Effector CD4-positive, alpha-beta T cell (primary cell): Measurements from ENCODE around the gene PARP16.

Experiments used
- DNase-seq: peaks from one replicate; pipeline ENCODE4 v3.0.0-alpha.2; 2020
- total RNA-seq: gene quantifications from one replicate; lab custom pipeline; 2026; lab: John Stamatoyannopoulos, UW

The PARP16 gene, protein sequence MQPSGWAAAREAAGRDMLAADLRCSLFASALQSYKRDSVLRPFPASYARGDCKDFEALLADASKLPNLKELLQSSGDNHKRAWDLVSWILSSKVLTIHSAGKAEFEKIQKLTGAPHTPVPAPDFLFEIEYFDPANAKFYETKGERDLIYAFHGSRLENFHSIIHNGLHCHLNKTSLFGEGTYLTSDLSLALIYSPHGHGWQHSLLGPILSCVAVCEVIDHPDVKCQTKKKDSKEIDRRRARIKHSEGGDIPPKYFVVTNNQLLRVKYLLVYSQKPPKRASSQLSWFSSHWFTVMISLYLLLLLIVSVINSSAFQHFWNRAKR
- 20.6 reads per million, percentile 47 among the genes with 10 or more reads in this experiment for total RNA-seq

DNA sequence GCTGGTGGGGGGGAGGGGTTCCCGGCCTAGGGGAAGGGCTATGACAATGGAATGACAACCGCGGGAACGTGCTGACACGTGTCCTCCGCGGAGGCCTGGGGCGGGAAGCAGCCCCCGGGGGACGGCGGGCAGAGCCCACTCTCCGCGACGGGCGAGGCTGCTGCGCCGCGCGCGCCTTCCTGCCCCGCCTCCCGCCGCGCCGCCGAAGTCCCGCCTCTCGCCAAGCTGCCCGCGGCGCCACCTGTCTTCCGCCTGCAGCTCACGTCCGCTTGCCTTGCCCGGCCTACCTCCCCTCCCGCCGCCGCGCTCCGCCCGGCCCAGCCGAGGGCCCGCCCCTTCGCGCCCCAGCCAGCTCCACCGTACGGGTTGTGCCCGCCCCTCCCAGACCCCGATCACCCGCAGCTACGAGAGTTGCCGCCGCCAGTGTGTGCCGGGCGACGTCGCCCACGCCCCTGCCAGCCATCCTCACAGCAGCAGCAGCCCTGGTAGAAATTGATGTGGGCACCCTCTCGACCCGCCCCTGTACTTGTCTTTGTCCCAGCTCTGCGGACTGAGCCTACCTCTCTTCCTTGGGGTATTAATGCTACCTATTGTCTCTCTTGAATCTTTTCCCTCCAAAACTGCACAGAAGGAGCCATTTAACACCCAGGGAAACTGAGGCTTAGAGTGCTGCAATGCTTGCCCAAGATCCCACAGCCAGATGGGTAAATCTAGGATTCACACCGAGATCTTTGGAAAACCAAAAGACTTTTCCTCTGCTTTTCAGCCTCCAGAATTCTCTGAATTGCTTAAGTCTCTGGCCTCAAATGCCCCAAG, at the start of gene PARP16:
TSS of gene PARP16 (minus strand) at position 180 of the 816 bp plus-strand sequence. CDS start 457 bp downstream, outside the sequence.
- DNase-seq = peak; percentile 87

DNA sequence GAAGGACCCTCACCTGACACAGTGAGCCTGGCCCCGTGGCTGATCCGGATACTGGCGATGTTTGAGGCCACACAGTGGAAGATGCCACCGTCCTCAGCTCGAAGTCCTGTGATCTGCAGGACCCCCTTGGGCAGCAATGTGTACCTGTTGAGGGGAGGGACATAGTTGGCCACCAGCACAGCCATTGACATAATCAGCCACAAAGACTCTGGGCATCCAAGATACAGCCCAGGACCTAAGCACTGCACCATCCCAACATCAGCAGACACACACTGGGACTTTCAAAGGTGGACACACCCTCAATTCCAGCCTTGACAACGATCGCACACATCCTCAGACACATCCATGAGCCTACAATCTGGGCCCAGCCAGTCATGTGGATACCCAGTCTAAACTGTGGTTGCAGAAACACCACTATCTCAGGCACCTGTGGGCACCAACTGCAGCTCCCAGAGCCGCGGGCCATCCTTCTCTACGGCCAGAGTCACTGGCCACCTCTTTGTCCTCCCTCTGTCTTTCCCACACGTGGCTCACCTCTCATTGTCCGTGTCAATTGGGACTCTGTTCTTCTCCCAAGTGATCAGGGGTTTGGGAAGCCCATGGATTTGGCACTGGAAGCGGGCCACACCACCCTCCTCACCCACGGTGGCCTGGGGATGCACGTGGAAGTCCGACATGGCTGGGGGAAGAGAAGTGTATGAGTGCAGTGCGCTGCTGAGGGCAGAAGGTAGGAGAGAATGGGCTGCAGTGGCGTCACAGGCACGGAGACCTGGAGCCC, 48.8 kb upstream of the PARP16 start:
- DNase-seq = no peak

DNA sequence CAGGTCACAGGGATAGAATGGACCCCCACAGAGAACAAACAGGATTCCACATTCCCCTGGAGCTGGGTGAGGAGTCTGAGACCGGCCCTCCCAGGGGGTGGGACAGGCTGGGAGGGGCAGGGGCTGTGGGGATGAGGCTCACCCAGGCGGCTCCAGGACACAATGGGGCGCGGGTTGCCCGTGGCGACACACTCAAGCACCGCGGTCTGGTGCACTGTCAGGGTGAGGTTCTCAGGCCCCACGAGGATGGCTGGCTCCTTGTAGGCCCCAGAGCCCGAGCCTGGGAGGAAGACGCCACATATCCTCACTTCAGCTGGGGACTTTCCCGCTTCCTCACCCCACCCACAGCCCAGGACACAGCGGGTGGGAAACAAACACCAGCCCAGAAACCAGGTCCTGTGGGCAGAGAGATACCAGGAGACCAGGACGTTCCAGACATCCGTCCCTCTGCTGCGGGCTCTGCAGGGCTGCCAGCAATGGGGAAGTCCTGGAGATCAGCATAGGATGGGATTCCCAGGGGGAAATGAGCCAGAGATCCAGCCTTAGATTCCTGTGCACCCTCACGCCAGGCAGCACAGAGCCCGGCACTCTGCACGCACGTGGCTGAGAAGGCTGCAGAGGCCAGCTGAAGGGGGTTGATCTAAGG, 48.0 kb upstream of the PARP16 start:
- DNase-seq = no peak

DNA sequence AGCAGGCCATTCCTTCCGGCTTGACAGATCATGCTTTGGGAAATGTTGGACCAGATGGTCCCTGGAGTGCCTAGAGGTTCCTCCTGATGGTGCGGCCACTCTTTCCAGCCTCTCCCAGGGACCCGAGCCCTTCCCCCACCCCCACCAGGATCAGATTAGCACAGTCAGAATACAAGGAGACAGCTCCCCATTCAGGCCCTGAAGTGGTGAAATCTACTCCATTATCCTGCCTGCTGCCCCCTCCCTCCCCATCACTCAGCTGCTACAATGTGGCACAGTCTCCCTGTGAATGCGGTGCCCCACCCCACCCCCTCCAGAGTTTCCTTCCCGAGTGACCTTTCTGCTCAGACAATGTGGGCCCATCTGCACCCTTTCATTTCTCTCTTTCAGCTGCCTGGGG, 47.2 kb upstream of the PARP16 start:
- DNase-seq = no peak

DNA sequence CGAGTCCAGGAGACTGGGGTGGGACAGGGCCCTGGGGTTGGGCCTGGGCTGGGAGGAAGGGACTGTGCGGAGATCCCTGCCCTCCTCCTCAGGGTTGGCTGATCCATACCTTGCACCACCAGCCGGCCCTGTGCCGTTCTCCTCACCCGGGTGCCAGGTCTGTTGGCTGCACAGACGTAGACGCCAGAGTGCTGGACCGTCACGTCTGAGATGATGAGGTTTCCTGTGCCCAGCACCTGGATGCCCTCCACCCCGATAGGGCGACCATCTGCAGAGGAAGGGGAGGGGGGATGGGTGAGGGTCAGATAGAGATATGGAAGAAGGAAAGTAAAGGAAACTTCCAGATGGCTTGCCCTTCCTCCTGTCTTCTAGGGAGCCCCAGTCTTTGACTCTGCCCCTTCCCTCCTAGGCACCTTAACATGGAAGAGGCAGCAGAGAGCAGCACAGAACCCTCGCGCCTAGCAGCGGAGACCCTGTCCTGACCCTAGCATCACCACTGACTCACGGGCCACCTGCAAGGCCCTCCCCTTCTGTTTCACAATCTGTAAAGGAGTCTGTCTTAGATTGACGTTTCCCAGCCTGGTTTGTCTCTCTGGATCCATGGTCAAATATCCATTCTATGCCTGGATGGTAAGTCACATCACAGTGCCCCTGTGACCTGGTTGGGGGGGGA, 46.6 kb upstream of the PARP16 start:
- DNase-seq = no peak

DNA sequence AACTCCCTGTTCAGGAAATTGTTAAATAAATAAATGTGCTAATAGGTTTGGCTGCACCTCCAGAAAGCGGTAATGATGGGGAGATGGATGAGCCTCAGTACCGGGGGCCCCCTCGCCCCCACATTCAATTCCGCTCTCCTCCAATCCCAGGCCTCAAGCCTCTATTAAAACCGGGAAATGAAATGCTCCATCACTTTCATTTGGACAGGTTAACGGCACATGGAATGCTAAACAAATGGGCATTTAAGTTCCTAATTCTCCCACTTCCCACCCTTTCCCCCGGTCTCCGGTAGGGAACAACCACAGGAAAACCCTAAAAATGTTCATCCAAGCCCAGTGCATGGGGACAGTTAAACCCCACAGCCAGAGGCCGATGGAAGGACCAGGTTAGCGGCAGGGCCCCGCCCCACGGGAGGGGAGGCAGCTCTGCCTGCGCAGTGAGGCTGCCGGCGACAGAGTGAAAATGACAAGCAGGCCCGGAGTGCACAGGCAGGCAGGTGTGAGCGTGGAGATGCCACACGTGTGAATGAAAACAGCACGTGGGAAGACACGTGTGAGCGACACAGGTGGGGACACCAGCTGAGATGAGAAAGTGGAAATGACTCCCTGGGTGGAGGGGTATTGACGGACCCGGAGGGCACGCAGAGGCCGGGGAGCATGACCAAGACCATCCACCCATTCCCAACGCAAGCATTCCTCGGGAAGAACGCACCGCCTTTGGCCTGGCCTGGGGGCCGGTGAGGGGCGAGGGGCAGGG, 45.9 kb upstream of the PARP16 start:
- DNase-seq = no peak

DNA sequence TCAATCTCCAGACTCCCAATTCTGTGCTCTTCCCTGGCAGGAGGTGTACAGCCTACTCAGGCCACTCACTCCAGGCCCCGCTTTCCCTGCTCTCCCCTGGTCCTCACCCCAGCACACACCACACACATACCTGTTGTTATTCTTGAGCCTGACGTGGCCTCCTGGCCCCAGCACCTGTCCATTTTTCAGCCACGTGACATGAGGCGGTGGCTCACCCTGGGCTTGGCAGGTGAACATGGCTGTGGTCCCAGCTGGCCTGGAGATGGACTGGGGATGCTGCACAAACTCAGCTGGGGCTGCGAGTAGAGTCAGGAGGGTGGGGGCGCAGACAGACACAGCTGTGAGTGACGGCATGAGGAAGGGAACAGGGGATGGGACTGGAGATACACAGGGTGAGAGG, 45.1 kb upstream of the PARP16 start:
- DNase-seq = no peak

DNA sequence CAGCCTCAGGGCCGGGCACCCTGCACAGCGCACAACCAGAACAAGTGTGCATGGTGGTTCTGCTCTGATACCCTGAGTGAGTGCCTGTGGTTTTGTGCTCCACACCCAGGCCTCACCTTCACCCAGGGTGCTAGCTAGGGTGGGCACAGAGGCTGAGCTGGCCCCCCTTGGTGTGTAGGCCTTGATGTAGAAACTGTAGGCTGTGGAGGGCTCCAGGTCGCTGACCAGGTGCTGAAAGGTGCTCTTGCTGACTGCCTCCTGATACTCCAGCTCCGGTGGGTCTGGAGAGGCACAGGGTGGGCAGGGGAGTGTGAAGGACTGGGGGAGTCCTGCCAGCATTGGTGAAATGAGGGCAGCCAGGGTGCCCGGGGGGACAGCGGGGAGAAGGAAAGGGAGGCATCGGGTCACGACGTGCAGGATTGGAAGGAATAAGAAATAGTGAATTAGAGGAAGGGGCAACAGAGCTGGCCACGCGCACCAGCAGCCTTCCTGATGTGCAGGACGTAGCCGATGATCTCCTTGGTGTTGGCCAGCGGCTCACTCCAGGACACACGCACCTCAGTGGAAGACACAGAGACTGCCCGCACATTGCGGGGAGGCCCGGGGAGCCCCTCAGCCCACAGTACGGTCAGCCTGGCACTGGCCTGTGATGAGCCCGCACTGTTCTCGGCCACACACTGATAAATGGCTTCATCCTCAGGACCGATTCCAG, 44.4 kb upstream of the PARP16 start:
- DNase-seq = no peak

DNA sequence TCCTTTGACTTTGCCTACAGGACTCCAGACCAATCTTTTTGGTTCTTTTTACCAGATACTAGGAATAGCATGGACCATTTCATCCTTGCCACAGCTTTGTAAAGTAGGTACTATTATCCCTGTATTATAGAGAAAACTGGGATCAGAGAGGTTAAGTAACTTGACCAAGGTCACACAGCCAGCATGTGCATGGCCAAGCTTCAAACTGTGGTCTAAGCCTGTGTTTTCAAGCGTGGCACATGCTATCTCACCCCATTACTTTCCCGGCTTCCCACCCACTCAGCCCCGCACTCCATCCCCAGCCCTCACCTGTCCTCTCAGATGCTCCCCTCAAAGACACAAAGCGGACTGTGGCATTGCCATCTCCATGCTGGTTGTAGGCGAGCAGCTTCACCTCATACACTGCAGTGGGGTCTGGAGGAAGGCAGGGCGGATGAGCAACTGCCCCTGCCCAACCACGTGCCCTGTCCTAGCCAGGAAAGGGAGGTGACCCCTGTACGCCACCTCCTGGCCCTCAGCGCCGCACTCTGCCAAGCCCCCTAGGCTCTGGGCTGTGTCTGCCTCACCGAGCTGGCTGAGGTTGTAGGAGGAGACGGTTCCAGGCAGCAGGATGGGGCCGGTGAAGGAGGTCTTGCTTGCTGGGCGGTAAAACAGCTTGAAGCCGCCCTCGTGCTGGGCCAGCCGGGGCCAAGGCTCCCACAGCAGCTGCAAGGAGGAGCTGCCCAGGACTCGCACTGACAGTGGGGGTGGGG, 43.5 kb upstream of the PARP16 start:
- DNase-seq = no peak

DNA sequence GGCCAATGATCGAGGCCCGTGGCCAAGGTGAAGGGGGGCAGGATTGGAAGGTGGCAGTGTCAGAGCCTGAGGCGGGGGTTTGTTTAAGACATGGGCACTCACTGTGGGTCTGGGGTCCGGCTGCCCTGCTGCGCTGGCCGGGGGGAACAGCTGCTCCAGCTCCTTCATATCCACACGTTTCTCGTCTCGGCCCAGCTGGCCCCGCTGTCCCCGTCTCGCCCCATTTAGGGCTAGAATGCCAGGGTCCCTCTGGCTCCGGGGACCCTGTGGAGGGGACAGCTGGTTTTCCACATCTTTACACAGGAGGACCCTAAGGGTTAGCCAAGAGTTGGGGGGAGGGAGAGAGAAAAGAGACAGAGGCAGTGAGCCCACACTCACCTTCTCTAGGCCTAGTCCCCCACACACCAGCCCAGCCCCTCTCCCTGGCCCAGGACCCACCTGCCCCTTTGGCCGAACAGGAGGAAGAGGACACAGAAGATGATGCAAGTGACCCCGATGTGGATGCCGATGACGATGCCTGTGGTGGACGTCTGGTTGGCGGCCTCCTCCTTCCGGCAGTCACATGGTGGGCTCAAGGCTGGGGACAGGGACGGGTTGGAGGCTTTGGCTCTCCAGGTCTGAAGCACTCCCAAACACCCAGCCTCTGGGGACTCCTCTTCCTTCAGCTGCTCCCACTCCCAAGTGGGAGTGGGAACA, 42.8 kb upstream of the PARP16 start:
- DNase-seq = no peak

DNA sequence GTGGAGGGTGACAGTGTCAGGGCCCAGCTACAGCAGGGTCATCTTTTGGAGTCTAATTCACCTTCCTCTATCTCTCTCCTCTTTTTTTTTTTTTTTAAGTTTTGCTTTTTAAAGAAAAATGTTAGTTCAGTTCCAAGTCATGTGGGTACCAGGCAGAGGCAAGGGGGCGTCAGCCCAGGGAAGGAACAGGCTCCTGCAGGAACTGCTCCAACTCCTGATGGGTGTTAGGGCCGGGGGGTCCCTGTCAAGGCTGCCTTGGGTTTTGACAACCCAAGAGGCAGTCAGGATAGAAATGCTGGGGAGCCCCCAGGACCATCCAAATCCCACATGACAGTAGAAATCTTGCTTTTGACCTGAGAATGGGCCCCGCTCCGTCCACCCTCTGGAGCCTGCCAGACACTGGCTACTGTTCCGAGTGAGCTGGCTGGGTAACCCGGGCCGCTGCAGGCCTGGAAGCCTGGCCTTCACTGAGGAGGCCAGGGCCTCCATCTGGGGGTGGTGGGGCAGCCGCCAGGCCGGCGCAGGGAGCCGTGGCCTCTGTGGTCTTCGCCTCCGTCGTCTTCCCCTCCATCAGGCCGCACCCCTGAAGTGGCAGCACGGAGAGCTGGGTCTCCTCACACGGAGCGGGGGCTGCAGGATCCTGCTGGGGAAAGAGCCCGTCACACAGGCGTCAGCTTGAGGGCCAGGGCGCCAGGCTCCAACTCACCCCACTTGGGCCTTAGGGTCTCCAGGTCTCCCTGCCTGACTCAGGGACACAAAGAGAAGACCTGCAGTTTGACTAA, 42.0 kb upstream of the PARP16 start:
- DNase-seq = no peak

DNA sequence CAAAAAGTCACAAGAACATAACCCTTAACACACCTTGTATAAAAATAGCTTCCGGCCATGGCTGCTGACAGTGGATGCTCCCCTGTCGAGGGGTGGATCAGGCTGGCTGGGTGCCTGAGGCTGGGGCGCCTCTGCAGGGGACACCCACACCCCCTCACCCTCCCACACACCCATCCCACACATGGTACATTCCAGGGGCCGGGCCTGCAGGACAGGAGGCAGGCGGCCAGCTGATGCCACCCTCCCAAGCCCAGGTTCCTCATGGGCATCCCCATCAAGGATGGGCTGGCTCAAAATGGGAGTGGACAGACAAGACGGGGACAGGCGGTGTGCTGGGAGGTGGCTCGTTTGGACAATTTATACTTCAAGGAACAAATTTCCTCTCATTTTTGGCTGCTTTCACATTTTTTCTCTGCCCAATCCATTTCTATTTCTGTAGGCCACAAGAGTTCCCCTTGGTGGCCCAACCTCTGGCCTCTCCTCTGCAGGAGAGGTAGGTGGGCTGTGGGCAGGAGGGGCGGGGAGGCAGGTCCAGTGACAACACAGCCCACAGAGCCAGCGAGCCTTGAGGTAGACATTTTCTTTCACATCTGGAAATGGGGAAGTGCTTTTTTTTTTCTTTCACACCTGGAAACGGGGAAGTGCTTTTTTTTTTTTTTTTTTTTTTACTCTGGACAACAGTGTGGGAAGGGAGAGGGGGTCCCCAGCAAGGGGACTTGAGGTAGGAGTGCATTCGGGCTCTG, 41.1 kb upstream of the PARP16 start:
- DNase-seq = no peak

DNA sequence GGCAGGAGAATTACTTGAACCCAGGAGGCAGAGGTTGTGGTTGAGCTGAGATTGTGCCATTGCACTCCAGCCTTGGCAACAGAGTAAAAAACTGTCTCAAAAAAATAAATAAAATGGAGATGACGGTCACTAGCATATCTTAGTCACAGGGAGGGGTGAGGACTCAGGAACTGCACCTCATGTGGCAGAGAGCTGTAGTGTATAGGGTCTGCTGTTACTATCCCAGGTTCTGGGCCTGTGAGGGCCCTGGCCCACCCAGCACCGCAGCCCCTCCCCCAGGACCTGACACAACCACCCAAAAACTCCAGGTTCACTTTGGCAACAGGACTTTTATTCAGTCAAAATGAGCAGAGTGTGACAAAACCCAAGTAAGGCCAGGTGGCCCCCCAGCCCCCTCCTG, 40.1 kb upstream of the PARP16 start:
- no peak for DNase-seq

DNA sequence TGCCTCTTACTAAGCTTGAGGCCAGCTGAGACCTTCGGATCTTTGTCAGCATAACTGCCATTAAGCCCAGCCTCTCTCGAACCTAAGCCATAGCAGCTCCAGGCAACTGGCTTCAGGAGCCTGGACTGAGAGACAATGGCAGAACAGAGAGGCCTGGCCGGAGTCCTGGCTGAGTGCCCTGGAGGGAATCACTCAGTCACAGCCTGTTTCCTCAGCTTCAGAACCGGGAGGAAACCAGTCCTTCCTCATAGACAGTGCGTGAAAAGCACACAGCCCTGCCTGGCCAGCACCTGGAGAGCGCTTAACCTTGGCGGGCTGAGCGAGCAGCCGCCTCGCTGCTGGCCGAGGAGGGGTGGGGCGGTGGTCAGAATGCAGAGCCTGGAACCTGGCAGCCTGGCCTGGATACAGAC, 39.4 kb upstream of the PARP16 start:
- no peak for DNase-seq

DNA sequence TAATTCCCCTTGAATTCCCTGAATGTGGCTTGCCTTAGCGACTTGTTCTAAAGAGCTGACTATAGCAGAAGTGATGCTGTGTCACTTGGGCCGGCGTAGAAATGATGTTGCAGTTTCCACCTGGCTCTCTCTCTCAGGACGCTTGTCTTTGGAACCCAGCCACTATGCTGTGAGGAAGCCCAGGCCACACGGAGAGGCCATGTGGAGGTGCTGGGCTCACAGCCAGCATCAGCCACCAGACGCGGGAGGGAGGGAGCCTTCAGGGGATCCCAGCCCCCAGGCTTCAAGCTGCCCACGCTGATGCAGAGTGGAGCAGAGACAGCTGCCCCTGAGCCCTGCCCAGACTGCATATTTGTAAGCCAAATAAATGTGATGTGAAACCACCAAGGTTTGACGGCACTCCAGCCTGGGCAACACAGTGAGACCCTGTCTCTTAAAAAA, 36.4 kb upstream of the PARP16 start:
- no peak for DNase-seq

DNA sequence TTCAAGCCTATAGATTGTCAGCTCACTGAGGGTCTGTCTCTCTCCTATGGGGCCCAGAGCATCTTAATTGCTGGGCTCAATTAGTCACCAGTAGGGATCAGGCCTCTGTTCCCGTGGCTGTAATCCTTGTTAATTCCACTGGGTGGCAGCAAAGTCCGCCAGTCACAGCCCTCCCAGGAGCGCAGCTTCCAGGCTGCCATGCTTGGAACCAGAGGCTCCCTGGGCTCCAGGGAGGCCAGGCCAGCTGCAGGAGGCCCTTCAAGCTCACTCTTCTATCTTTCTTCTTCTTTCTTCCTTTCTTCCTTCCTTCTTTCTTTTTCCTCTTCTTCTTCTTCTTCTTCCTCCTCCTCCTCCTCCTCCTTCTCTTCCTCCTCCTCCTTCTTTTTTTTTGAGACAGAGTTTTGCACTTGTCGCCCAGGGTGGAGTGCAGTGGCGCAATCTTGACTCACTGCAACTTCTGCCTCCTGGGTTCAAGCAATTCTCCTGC, 32.2 kb upstream of the PARP16 start:
- peak; percentile 63 for DNase-seq

DNA sequence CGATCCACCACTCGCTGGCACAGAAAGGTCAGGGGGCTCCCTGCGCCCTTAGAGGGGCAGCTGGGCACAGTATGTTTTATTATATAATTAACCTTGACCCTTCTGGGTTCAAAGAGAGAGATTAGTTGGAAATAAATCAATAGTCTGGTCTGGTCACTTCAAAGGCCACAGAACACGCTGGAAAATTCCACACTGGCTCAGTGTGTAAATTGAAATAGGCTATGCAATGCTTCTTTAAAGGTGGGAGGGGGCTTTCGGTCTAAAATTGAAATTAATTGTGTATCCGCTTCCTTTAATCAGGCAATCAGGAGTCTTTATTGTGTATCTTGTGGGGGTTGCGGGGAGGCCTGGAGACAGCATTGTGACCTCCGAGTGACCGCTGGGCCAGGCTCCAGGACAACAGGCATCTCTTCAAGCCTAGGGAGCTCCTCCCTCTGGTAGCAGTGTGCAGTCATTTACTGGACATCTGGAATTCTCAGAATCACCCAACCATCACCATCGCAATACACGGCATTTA, 25.8 kb upstream of the PARP16 start:
- no peak for DNase-seq
